ENCODE data around the gene INAFM2.

Gene INAFM2

DNA sequence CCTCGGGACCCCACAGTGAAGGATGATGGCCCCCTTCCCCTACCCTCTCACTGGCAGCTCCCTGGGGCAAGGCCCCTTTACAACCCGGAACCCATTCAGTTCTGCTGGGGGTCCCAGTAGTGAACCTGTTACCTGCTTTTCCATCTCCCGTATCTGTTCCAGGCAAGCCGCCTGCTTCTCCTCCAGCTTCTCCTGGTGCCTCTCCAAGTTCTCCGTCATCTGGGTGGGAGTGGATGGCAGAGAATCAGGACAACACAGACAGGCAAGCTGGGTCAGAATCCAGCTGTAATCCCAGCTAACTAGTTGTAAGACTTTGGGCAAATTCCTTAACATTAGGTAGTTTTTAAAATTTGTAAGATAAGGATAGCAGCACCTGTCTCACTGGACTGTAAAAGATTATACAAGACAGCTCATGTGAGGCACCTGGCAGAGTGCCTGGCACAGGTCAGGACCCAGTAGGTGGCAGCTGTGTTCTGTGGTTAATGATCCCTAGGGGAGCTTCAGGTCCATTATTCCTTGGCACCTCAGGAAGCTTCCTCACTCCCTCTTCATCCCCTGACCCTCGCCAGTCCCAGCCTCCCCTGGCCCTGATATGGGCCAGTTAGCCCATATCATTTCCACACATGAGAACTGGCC lies 34.2 kb upstream of the INAFM2 start:
- DNase-seq (ENCODE audit: extremely low read depth, low read depth), result no peak
- TF ChIP-seq, protein P1, sequence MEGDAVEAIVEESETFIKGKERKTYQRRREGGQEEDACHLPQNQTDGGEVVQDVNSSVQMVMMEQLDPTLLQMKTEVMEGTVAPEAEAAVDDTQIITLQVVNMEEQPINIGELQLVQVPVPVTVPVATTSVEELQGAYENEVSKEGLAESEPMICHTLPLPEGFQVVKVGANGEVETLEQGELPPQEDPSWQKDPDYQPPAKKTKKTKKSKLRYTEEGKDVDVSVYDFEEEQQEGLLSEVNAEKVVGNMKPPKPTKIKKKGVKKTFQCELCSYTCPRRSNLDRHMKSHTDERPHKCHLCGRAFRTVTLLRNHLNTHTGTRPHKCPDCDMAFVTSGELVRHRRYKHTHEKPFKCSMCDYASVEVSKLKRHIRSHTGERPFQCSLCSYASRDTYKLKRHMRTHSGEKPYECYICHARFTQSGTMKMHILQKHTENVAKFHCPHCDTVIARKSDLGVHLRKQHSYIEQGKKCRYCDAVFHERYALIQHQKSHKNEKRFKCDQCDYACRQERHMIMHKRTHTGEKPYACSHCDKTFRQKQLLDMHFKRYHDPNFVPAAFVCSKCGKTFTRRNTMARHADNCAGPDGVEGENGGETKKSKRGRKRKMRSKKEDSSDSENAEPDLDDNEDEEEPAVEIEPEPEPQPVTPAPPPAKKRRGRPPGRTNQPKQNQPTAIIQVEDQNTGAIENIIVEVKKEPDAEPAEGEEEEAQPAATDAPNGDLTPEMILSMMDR (IDR thresholded peaks at IDR 0.05; ENCODE audit: low read depth, low read length), result no peak

DNA sequence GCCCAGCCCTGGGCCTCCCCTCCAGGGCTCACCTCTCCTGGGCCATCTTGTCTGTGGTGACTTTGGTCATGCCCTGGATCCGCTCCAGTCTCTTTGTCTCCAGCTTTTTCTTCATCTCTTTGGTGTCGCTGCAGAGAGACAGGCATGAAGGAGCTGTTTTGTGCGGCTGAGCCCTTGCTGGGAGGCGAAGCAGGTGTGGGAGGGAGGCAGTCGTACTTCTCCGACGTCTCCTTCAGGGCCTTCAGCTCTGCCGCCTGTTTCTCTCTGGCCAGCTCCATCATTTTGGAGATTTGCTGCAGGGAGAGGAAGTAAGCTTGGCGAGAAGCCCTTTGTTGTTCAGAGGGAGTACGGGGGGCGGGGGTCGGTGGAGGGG lies 33.0 kb upstream of the INAFM2 start:
- TF ChIP-seq, protein P1 (IDR thresholded peaks at IDR 0.05; ENCODE audit: low read depth, low read length), result no peak
- DNase-seq (ENCODE audit: extremely low read depth, low read depth), result no peak

DNA sequence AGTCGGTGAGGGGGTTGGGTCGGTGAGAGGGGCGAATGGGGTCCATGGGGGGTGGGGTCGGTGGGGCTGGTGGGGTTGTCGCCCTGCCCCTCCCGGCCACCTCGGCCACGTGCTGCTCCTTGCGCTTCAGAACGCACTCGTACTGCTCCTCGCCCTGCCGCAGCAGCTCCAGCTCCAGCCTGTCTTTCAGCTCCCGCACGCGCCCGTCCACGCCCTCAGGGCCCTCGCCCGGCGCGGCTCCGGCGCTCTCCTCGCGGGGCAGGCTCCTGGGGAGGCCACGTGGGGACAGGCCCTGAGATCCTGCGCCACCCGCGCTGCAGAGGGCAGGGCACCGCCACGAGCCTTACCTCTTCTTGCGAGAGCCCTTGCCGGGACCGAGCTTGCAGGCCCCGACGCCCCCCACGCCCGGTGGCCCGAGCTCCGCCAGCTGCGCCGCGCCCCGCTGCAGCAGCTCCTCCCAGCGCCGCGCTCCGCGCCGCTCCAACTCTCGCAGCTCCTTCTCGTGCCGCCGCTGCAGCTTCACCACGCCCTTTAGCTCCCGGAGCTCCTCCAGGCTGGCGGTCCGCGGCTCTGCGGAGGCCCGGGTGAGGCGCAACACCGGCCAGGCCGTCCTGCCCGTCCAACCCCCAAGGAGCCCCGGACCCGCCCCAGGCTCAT lies 32.4 kb upstream of the INAFM2 start:
- TF ChIP-seq, protein P1 (IDR thresholded peaks at IDR 0.05; ENCODE audit: low read depth, low read length), result no peak
- no peak for DNase-seq (ENCODE audit: extremely low read depth, low read depth)

DNA sequence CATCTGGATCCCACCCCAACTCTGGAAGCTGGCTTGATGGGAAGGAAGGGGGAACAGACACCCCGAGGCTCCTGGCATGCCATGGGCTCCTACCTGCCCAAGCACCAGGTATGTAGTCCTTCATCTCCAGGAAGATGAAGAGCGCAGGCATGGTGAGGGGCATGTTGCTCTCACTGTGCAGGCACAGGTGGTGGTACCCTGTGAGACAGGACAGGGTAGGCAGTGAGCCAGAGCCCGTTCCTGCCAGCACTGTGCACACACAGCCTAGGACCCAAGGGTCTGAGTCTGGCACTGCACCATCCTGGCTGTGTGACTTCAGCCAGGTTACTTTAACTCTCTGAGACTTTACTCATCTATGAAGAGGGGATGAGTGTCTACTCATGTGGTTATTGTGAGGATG lies 31.2 kb upstream of the INAFM2 start:
- TF ChIP-seq, protein P1 (IDR thresholded peaks at IDR 0.05; ENCODE audit: low read depth, low read length), result no peak
- DNase-seq (ENCODE audit: extremely low read depth, low read depth), result no peak

DNA sequence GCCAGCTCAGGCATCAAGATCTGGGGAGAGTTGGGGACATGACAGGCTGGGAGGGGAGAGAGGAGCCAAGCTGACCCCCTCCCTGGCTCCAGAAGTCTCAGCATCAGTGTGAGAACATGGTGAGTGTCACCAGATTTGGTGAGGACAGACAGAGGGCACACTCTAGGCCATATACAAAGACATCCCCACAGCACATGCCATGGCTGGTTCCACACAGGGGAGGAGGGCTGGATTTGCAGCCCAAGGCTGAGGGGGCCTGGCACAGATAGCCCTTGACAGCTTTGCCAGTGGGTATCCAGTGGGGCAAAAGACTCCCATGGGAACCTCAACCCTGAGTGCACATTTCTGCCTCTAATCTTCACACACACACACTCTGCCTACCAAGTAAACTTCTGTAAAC lies 30.5 kb upstream of the INAFM2 start:
- no peak for DNase-seq (ENCODE audit: extremely low read depth, low read depth)
- TF ChIP-seq, protein P1 (IDR thresholded peaks at IDR 0.05; ENCODE audit: low read depth, low read length), result no peak

DNA sequence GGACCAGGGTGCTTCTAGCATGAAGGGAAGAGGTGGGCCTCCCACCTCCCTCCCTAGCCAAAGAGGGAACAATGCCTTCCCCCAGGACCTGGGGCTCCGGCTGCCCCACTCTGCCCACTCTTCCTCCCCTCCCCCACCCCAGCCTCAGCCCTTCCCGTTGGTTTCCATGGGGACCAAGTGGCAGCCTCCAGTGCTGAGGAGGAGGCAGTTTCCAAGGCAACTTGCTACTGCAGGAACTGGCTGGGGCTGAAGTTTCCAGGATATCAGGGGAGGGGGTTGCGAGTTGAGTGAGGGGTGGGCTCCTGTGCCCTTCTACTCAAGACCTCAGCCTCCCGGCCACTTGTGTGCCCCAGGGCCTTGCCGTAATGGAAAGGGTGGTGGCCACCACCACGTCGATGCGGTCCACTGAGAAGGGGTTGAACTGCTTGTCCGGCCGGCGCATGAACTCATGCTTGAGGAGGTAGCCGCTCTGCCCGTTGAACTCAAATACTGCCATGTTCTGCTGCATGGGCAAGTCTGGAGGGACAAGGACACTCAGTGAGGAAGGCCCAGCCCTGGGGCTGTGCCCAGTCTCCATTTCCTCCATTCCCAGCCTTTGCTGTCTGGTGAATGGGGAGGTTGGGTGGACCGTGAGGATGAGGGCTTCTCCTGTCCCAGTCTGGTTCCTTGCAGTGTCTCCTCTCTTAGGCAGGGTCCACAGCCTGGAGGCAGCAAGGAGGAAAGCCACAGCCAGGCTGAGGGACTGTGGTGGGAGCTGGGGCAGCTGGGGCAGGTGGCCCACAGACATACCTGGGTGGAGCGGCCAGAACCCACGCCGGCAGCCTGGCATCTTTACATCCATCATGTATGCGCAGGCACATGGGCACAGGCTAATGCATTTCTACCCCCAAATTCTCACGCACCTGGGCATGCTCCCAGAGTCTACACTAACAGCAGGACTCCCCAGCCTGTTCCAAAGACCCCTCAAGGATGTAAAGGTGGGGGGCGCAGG lies 29.3 kb upstream of the INAFM2 start:
- DNase-seq (ENCODE audit: extremely low read depth, low read depth), result no peak
- TF ChIP-seq, protein P1 (IDR thresholded peaks at IDR 0.05; ENCODE audit: low read depth, low read length), result no peak

DNA sequence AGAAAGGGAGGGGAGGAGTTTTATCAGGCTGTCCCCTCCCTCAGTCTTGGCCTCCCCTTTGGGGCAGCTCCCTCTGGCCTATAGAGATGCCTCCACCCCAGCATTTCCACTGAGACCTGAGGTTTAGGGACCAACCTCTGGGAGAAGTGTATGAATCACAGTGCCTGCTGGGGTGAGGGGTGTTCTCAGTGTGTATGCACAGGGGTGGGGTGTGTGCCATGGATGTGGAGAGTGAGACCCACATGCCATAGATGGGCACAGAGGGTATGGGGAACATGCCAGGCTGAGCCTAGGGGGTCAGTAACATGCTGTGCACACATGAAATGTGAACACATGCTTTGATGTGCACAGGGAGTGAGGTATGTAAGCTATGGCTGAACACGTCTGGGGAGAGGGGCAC lies 28.2 kb upstream of the INAFM2 start:
- TF ChIP-seq, protein P1 (IDR thresholded peaks at IDR 0.05; ENCODE audit: low read depth, low read length), result no peak
- no peak for DNase-seq (ENCODE audit: extremely low read depth, low read depth)

All from AG09319 (cell line).